Dedifferentiated amniotic fluid mesenchymal stem cell (primary cell): ENCODE data around the gene UBE2N.

ENCODE experiments used
- DNase-seq: peaks from one replicate; pipeline ENCODE4 v3.0.0-alpha.2; 2016; ENCODE audit errors: extremely low spot score

Gene UBE2N, protein sequence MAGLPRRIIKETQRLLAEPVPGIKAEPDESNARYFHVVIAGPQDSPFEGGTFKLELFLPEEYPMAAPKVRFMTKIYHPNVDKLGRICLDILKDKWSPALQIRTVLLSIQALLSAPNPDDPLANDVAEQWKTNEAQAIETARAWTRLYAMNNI

DNA sequence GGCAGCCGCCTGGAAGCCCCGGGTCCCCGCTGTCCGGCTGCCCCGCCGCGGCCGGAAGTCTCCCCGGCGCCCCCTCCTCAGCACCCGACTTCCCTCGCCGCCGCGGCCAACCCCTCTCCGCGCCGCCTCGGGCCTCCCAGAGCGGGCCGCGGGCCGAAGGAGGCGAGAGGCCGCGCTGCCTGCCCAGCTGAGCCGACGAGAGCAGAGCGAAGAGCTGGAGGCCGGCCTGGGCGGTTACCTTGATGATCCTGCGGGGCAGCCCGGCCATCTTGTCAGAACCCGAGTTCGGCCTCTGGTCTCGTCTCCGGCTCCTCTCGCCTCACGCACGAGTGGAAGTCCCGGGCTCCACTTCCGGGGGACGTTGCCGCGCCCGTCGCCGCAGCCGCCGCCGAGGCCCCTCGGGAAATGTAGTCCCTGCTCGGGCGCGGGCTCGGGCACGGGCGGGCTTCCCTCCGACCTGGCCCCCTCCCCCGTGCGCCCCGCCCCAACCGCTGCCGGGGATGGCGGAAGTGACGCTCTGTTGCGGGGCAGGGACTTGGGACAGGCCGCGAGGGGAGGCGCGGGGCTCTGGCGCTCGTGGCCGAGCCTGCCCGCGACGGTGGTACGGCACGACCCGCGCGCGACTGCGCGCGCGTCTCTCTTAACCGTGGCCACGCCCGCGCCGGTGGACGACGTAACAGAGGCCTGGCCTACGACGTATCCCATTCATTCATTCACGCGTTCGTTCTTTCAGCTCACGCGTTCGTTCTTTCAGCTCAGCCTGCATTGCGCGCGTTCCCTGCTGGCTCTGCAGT is at the start of gene UBE2N:
Gene UBE2N (minus strand): TSS at position 331 of the 794 bp plus-strand sequence. CDS start 63 bp downstream, at position 268.
- DNase-seq = peak; percentile 94

DNA sequence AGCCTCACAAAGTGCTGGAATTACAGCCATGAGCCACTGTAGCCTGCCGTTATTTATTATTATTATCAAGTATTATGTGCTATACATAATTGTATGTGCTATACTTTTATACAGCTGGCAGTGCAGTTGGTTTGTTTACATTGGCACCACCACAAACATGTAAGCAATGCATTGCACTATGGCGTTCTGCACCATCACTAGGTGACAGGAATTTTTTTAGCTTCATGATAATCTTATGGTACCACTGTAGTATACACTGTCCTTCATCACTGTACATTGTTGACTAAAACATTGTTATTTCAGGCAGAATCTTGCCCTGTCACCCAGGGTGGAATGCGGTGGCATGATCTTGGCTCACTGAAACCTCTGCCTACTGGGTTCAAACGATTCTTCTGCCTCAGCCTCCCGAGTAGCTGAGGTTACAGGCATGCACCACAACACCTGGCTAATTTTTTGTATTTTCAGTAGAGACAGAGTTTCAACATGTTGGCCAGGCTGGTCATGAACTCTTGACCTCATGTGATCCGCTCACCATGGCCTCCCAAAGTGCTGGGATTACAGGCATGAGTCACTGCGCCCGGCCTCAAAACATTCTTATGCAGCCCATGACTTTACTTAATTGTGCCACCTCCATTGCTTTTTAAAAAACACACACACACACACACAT is 42.7 kb upstream of the UBE2N start:
- DNase-seq = no peak

DNA sequence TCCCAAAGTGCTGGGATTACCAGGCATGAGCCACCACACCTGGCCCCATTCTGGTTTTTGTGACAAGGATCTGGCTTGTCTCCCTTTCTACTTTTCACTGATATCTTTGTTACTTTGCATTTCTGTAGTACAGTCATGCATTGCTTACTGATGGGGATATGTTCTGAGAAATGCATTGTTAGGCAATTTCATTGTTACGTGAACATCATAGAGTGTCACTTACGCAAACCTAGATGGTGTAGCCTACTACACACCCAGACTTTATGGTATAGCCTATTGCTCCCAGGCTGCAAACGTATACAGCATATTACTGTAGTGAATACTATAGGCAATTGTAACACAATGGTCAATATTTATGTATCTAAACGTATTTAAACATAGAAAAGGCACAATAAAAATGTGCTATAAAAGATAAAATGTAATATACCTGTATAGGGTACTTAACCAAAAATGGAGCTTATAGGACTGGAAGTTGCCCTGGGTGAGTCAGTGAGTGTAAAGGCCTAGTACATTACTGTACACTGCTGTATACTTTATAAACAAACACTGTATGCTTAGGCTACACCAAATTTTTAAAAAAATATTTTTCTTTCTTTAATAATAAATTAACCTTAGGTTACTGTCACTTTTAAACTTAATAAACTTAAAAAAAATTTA is 41.5 kb upstream of the UBE2N start:
- no peak for DNase-seq

DNA sequence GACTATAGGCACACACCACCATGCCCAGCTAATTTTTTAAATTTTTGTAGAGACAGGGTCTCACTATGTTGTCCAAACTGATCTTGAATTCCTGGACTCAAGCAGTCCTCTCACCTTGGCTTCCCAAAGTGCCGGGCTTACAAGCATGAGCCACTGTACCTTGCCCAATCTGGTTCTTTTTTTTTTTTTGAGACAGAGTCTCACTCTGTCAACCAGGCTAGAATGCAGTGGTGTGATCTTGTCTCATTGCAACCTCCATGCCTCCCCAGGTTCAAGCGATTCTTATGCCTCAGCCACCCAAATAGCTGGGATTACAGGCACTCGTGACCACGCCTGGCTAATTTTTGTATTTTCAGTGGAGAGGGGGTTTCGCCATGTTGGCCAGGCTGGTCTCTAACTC is 41.0 kb upstream of the UBE2N start:
- no peak for DNase-seq

DNA sequence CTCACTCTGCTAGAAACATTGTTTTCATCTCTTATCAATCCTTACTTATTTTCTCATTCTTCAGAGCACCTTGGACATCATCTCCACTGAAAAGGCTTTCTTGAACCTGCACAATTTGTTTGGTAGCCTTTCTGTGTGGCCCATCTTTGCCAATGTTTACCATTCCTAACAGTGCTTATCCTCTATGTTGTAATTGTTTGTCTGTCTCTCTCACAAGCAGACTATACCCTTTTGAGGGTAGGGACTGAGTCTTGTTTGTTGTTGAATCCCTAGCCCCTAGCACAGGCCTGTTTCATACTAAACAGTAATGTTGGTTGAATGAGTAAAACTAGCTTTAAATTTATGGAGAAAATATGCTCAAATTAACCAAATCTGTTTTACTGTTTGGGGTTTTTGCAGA is 34.8 kb upstream of the UBE2N start:
- DNase-seq = no peak

DNA sequence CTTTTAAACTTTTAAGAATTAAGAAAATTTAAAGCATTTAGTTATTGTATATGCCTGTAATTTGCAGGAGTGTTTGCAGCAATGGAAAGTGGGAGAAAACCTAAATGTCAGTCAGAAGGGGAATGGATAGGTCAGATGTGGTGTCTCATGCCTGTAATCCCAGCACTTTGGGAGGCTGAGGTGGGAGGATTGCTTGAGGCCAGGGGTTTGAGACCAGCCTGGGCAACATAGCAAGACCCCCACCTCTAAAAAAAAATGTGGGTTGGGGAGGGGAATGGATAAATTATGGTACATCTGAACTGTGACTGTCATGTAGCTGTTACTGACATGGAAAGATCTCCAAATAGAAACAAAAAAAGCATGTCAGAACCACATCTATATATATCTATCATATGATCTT is 27.6 kb upstream of the UBE2N start:
- no peak for DNase-seq

DNA sequence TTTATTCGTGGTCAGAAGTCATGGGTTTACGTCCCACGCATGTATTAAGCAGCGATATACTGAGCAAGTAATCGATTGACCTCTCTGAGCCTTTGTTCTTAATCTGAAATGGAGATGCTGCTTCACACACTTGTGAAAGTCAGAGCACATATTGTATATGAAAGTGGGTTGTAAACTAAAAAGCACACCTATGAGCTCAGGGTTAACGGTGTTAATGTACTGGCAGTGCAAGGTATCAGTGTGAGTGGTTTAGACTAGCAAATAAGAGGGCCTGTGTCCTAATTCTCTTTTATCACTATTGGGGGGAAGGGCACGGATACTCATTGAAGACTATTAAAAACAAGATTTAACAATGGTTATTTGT is 26.2 kb upstream of the UBE2N start:
- DNase-seq = no peak

DNA sequence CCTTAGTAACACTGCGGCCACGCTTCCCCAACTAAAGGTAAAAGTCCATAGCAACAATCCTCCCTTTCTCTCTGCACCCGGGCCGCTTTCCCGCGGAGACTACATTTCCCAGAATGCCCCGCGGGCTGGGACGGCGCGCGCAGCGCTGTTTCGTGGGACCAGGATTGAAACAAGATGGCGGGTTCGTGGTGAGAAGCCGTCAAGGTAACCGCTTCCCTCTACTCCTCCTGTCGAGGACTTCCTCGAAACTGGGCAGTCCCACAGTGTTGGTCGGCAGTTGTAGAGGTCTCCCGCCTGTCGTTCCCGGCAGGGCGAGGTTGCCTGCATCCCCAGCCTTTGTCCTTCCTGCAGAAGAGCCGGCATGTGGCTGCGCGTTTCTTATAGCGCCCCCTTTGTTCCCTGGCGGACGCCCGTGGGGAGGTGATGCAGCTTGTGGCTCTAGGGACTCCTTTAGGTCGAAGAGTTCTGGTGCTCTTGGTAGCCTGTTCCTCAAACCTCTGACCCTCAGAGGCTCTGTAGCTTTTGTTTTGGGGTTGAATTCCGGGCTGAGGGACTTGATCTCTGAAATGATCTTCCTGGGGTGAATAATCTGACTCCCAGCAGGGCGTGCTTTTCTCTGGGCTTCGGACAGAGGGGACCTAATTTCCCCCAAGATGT is 25.7 kb upstream of the UBE2N start, which contains the start of gene MRPL42:
Gene MRPL42 (plus strand): TSS at position 164 of the 657 bp plus-strand sequence. CDS start 1,772 bp downstream, outside the sequence.
- DNase-seq = peak; percentile 83

DNA sequence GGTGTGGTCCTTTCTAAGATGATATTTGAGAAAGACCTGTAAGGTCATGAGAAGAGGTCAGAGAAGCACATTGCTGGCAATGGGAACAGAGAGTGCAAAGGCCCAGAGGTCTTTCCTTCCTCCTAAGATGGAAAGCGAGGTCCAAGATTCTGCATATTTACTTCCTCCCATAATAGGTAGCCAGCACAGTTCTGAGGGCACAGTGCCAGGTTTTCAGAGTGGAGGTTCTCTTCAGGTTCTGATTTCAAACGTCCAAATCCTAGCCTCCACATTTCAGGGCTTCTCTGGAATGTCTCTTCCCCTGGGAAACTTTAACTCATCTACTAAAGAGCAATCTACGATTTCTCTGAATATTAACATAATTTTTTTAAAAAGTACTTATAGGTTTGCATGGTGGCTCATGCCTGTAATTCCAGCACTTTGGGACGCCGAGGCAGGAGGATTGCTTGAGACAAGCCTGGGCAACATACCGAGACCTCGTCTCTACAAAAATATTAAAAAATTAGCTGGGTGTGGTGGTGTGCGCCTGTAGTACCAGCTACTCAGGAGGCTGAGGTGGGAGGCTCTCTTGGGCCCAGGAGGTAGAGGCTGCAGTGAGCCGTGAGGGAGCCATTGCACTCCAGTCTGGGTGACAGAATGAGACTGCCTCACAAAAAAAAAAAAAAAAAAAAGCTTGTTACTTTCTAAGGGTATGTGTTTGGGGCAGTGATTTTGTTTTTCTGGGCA is 25.0 kb upstream of the UBE2N start:
- no peak for DNase-seq

DNA sequence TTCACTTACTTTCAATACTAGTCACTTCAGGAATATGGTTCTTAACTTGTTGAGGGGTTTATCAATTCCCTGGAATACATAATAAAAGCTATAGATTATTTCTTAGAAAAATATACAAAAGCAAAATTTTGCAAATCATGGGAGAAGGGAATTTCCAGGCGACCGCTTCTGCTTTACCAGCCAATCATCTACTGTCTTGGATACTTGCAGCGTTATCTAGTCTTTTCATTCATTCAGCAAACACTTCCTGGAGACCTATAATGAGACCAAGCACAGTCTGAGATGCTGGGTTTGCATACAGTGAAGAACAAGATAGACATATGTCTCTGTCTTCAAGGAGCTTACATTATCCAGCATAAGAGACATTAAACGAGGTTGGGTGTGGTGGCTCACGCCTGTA is 24.1 kb upstream of the UBE2N start:
- no peak for DNase-seq

DNA sequence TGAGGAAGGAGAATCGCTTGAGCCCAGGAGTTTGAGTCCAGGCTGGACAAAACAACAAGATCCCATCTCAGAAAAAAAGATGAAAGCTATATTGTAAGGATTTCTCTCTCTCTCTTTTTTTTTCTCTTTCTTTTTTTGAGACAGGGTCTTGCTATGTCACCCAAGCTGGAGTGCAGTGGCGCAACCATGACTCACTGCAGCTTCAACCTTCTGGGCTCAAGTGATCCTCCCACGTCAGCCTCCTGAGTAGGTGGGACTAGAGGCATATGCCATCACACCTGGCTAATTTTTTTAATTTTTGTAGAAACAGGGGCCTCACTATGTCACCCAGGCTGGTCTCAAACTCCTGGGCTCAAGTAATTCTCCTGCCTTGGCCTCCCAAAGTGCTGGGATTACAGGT is 19.8 kb upstream of the UBE2N start:
- DNase-seq = no peak

DNA sequence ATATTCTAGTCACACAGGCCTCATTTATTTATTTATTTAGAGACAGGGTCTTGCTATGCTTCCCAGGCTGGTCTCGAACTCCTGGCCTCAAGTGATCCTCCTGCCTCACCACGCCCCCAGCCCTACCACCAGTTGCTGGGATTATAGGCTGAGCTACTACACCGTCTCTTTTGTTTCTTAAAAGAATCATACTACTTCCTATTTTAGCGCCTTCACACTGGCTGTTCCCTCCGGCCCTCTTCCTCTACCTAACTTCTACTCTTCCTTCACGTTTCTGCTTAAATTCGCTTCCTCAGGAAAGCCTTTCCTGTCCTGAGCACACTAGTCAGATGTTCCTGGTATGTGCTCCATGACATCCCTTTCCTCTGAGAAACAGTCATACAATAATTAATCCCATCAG is 19.2 kb upstream of the UBE2N start:
- no peak for DNase-seq

DNA sequence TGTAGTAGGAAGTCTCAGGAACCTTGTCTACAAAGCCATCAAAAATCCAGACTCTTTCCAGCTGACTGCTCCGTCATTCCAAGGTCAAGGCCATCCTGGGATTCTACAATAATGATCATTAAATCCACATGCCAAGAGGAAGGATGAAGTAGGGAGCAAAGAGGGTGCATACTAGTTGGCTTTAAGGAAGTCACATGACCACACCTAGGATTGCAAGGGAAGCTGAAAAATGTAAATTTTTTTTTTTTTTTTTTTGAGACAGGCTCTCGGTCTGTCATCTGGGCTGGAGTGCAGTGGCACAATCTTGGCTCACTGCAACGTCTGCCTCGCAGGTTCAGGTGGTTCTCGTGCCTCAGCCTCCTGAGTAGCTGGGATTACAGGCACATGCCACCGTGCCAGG is 18.3 kb upstream of the UBE2N start:
- no peak for DNase-seq

DNA sequence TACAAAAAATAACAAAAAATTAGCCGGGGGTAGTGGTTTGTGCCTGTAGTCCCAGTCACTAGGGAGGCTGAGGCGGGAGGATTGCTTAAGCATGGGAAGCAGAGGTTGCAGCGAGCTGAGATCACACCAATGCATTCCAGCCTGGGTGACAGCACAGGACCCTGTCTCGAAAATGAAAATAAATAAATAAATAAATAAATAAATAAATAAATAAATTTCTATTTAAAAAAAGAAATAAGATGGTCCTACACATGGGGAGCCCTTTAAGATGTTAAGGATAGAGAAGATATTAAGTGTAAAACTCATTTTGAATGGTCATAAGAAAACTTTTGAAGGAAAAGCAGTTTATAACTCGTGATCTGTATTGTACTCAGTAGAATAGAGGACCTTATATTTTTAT is 17.4 kb upstream of the UBE2N start:
- no peak for DNase-seq

DNA sequence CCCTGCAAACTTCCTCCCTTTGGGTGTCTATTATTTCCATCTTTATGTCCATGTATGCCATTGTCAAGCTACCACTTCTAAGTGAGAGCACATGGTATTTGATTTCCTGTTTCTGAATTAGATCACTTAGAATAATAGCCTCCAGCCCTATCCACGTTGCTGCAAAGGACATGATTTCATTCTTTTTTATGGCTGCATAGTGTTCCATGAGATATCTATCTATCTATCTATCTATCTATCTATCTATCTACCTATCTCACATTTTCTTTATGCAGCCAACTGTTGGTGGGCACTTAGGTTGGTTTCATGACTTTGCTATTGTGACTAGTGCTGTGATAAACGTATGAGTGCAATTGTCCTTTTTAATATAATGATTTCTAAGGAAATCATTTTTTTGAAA is 14.3 kb upstream of the UBE2N start:
- no peak for DNase-seq

DNA sequence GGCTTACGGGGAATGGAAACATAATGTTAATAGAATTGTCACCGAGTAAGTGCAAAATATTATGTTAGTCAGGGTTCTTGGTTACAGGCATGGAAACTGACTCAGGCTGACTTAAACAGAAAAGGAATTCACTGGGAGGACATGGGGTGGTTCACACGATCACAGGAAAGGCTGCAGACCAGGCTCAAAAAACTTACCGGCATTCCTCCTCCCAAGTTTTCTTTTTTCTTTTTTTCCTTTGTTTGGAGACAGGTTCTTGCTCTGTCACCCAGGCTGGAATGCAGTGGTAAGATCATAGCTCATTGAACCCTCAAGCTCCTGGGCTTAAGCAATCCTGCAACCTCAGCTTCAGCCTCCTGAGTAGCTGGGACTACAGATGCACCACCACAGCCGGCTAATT is 11.9 kb upstream of the UBE2N start:
- no peak for DNase-seq

DNA sequence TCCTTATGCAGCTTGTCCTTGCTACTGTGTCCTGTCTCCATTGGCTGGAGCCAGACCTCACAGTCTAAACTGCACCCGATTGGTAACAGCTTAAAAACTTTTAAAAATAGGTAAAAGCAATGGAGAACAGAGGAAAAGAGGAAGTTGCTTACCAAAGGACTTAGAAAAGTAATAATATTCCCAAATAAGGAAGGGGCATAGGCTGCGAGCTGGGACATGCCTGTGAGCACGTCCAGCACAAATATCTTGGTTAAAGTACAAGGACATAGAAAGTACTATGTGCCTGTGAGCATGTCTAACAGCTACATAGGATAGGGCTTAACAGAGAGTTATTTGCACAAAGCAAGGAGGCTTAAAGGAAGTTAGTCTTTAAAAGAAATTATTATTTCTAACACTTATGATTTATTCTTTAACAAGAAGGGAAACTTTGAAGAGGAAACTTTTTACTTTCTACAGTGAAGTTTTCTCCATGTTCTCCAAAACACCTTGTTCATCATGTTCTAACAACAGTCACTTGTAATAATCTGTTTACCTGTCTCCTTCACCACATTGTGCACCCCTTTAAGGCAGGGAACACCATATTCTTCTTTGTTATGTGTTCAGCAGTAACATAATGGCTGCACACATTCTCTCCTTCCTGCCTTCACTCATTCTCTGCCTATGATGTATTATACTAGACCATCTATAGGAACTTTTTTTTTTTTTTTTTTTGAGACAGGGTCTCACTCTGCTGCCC is 9.8 kb upstream of the UBE2N start:
- DNase-seq = no peak

DNA sequence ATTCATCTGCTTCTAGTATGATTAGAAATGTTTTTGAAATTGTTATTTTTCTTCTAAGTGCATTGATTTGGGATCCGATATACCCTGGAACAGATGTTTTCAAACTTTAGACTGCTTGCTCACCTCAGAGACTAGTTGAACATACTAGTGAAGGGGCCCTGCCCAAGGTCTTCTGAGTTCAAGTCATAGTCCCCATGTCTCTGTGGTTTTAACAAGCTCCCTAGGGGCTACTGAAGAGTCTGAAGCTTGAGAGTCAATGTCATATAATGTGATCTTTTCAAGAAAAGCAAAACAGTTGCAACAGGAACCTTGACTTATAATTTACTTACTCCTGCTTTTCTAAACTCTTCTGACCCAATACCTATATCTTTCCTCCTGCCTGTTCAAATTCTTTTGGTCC is 7.5 kb upstream of the UBE2N start:
- DNase-seq = no peak

DNA sequence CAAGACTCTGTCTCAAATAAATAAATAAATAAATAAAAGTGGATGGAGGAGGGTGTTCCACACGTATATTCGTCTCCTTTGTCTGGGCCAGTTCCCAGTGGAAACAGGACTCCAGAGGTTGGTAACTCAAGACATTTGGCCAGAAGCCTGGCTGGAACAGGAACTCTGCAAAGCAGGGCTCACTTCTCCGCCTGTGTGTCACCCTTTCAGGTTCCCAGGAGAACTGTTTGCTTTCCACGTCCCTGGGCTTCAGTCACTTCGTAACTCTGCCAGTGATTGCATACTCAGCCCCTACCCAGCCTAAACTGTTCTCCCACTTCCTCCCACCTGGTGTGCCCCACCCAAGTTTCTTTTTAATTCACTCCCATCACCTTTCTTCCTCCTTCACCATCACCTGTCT is 7.0 kb upstream of the UBE2N start:
- no peak for DNase-seq

DNA sequence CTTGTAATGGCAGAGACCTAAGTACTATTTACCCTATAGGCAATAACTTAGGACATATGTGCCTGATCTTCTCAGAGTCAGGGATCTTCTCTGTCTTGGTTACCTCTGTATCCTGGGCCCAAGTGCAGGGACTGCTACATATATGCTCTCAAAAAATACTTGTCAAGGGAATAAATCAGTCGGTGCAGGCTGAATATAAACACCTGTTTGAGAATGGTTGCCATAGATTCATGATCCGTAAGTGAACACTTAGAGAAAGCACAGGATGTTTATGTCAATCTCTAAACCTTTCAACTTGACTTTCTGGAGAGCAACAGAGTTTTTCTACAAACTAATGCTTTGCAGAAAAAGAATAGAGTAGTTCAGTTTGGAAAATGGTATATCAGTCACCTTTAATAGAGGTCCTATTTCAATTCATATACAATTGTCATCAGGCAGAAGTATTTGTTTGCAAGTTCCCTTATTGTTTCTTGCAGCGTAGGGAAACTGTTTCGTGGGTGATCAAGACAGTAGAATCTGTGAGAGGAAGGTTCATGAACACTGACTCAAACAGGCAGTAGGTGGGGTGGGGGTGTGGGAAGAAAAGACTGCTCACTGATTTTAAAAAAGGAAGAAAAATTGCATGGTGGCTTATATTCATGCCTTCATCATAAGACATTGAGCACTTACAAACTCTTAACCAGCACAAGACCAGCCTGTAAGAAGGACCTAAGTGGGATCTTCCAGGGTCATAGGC is 6.0 kb upstream of the UBE2N start:
- no peak for DNase-seq
